SK-N-SH treated with all-trans-retinoic acid at 6 μM for 48 hours (cell line): ENCODE results near the gene PARVG.

Experiments used
- ARNTL ChIP-seq: fragments of 450-650 bp; formaldehyde crosslinking; IDR thresholded peaks from 2 replicates; pipeline ENCODE4 v1.5.0; 2020; ENCODE audit warnings: low read depth, mild to moderate bottlenecking, moderate library complexity, borderline replicate concordance
- CSDC2 ChIP-seq: fragments of 250-450 bp; sonication (Bioruptor Pico); IDR thresholded peaks from 2 replicates; pipeline ENCODE4 v1.5.0; 2020; ENCODE audit warnings: mild to moderate bottlenecking, moderate library complexity
- ESRRG ChIP-seq: fragments of 250-450 bp; sonication (Bioruptor Pico); IDR thresholded peaks from 2 replicates; pipeline ENCODE4 v1.6.1; 2021; ENCODE audit warnings: mild to moderate bottlenecking
- ISL1 ChIP-seq: fragments of 250-450 bp; sonication (Bioruptor Pico); IDR thresholded peaks from 2 replicates; pipeline ENCODE4 v2.1.2; 2022; ENCODE audit warnings: mild to moderate bottlenecking, moderate library complexity
- OSR1 ChIP-seq: fragments of 250-450 bp; sonication (Bioruptor Pico); IDR thresholded peaks from 2 replicates; pipeline ENCODE4 v1.8.0; 2022; ENCODE audit warnings: moderate library complexity, mild to moderate bottlenecking, inconsistent platforms
- RARB ChIP-seq: fragments of 250-450 bp; sonication (Bioruptor Pico); IDR thresholded peaks from 2 replicates; pipeline ENCODE4 v1.8.0; 2021; ENCODE audit warnings: mild to moderate bottlenecking, moderate library complexity
- TCF4 ChIP-seq: fragments of 250-450 bp; sonication (Bioruptor Pico); IDR thresholded peaks from 2 replicates; pipeline ENCODE4 v1.8.0; 2021; ENCODE audit warnings: mild to moderate bottlenecking, moderate library complexity, borderline replicate concordance
- ZFP3 ChIP-seq: fragments of 250-450 bp; sonication (Bioruptor Pico); IDR thresholded peaks from 2 replicates; pipeline ENCODE4 v1.5.0; 2020; ENCODE audit warnings: mild to moderate bottlenecking, moderate library complexity
- ZFP30 ChIP-seq: fragments of 450-650 bp; formaldehyde crosslinking; IDR thresholded peaks from 2 replicates; pipeline ENCODE4 v1.5.0; 2022; ENCODE audit warnings: mild to moderate bottlenecking, moderate library complexity
- ZNF565 ChIP-seq: fragments of 450-650 bp; formaldehyde crosslinking; conservative IDR thresholded peaks from 2 replicates; pipeline ENCODE4 v1.5.0; 2020; ENCODE audit warnings: low read depth, mild to moderate bottlenecking, moderate library complexity
- ZNF70 ChIP-seq: fragments of 450-650 bp; formaldehyde crosslinking; IDR thresholded peaks from 2 replicates; pipeline ENCODE4 v1.5.0; 2020; ENCODE audit warnings: mild to moderate bottlenecking, moderate library complexity
- TF ChIP-seq, protein P1 (sequence below): fragments of 250-450 bp; sonication (Bioruptor Pico); IDR thresholded peaks from 2 replicates; pipeline ENCODE4 v1.8.0; 2020; ENCODE audit warnings: mild to moderate bottlenecking, moderate library complexity, borderline replicate concordance
- TF ChIP-seq, protein P2 (sequence below): fragments of 250-450 bp; sonication (Bioruptor Pico); IDR thresholded peaks from 2 replicates; pipeline ENCODE4 v1.5.1; 2020; ENCODE audit warnings: low read depth, mild to moderate bottlenecking, moderate library complexity
- TF ChIP-seq, protein P3 (sequence below): fragments of 250-450 bp; sonication (Bioruptor Pico); IDR thresholded peaks from 2 replicates; pipeline ENCODE4 v1.8.0; 2021; ENCODE audit warnings: low read depth, mild to moderate bottlenecking, moderate library complexity, borderline replicate concordance

DNA sequence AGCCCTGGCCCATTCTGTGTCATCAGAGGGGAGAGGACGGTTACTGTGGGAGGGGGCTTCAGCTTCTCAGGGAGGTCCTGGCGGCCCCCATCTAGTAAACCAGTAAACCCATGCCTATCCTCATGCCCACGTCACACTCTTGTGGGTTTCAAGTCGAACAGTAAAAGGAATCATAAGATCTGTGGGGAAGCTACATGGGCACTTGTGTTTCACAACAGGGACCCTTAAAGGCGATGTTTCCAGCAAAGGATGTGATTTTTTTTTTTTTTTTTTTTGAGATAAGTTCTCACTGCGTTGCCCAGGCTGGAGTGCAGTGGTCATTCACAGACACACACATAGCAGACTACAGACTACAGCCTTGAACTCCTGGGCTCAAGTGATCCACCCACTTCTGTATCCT lies 9.2 kb upstream of the PARVG start:
- no peak for TF ChIP-seq ZFP30
- TF ChIP-seq, protein P1, sequence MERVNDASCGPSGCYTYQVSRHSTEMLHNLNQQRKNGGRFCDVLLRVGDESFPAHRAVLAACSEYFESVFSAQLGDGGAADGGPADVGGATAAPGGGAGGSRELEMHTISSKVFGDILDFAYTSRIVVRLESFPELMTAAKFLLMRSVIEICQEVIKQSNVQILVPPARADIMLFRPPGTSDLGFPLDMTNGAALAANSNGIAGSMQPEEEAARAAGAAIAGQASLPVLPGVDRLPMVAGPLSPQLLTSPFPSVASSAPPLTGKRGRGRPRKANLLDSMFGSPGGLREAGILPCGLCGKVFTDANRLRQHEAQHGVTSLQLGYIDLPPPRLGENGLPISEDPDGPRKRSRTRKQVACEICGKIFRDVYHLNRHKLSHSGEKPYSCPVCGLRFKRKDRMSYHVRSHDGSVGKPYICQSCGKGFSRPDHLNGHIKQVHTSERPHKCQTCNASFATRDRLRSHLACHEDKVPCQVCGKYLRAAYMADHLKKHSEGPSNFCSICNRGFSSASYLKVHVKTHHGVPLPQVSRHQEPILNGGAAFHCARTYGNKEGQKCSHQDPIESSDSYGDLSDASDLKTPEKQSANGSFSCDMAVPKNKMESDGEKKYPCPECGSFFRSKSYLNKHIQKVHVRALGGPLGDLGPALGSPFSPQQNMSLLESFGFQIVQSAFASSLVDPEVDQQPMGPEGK (CRISPR knock-in tag) = no peak
- no peak for TF ChIP-seq CSDC2 (CRISPR knock-in tag)
- TF ChIP-seq ZFP3 (CRISPR knock-in tag) = no peak
- TF ChIP-seq, protein P2, sequence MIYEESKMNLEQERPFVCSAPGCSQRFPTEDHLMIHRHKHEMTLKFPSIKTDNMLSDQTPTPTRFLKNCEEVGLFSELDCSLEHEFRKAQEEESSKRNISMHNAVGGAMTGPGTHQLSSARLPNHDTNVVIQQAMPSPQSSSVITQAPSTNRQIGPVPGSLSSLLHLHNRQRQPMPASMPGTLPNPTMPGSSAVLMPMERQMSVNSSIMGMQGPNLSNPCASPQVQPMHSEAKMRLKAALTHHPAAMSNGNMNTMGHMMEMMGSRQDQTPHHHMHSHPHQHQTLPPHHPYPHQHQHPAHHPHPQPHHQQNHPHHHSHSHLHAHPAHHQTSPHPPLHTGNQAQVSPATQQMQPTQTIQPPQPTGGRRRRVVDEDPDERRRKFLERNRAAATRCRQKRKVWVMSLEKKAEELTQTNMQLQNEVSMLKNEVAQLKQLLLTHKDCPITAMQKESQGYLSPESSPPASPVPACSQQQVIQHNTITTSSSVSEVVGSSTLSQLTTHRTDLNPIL = no peak
- no peak for TF ChIP-seq RARB (CRISPR knock-in tag)
- no peak for TF ChIP-seq ZNF565 (CRISPR knock-in tag)
- TF ChIP-seq ARNTL (CRISPR knock-in tag) = no peak
- no peak for TF ChIP-seq ESRRG (CRISPR knock-in tag)
- no peak for TF ChIP-seq OSR1 (CRISPR knock-in tag)
- TF ChIP-seq, protein P3, sequence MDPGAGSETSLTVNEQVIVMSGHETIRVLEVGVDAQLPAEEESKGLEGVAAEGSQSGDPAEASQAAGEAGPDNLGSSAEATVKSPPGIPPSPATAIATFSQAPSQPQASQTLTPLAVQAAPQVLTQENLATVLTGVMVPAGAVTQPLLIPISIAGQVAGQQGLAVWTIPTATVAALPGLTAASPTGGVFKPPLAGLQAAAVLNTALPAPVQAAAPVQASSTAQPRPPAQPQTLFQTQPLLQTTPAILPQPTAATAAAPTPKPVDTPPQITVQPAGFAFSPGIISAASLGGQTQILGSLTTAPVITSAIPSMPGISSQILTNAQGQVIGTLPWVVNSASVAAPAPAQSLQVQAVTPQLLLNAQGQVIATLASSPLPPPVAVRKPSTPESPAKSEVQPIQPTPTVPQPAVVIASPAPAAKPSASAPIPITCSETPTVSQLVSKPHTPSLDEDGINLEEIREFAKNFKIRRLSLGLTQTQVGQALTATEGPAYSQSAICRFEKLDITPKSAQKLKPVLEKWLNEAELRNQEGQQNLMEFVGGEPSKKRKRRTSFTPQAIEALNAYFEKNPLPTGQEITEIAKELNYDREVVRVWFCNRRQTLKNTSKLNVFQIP (CRISPR knock-in tag) = no peak
- no peak for TF ChIP-seq TCF4 (CRISPR knock-in tag)
- no peak for TF ChIP-seq ISL1 (CRISPR knock-in tag)
- no peak for TF ChIP-seq ZNF70
